GM12891 (cell line): Measurements from ENCODE around the gene MICAL1.

Experiments used
- POLR2A ChIP-seq: IDR thresholded peaks from 2 replicates; pipeline ENCODE4 v1.6.1; 2011; ENCODE audit warnings: low read depth, low read length, control low read depth
- SPI1 ChIP-seq: IDR thresholded peaks from 2 replicates; pipeline ENCODE4 v1.6.1; 2011; ENCODE audit warnings: low read depth, low read length, control low read depth
- TAF1 ChIP-seq: IDR thresholded peaks from 2 replicates; pipeline ENCODE4 v1.6.1; 2011; ENCODE audit warnings: low read depth, low read length, control low read depth

GRCh38 chr6:109440331-109441068 lies 15.1 kb downstream of the MICAL1 start, which contains the start of the genes PPIL6 and SMPD2:
- TF ChIP-seq TAF1 (0 out of 2 replicates have a peak, but pooled peaks have one; percentile 13), POLR2A (no peak), SPI1 (peak; percentile 72)
